ENCODE data around the gene TOMT.

DNA sequence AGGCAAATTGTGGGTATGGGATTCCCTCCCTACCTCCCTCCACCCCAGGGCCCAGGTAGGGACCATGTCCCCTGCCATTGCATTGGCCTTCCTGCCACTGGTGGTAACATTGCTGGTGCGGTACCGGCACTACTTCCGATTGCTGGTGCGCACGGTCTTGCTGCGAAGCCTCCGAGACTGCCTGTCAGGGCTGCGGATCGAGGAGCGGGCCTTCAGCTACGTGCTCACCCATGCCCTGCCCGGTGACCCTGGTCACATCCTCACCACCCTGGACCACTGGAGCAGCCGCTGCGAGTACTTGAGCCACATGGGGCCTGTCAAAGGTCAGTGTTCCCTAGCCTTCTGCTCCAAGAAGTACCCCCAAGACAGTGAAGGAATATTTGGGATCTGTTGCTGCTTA, at the start of gene TOMT:
- TF ChIP-seq POLR2AphosphoS5 (IDR thresholded peaks at IDR 0.05; ENCODE audit: borderline replicate concordance, low read depth, low read length), result no peak
- no peak for TF ChIP-seq EZH2 (IDR thresholded peaks at IDR 0.05)
- no peak for TF ChIP-seq FOXP2 (optimal IDR thresholded peaks at IDR 0.05; ENCODE audit: control extremely low read depth, extremely low read length, insufficient read depth)

All from SK-N-MC (cell line).